AG10803 (cell line): ENCODE measurements around the gene CCL13.

Experiments
- DNase-seq: peaks from one replicate; pipeline ENCODE4 v3.0.0; 2010; ENCODE audit warnings: low read depth
- H3K4me3 ChIP-seq: 2 replicates; pipeline ENCODE4 v1.5.1; 2011; ENCODE audit warnings: mild to moderate bottlenecking, low read length, control low read depth
- TF ChIP-seq, protein P1 (sequence below): conservative IDR thresholded peaks from 2 replicates; pipeline ENCODE4 v1.5.1; 2011; ENCODE audit warnings: mild to moderate bottlenecking, low read length, control low read depth, inconsistent platforms

The CCL13 gene

DNA sequence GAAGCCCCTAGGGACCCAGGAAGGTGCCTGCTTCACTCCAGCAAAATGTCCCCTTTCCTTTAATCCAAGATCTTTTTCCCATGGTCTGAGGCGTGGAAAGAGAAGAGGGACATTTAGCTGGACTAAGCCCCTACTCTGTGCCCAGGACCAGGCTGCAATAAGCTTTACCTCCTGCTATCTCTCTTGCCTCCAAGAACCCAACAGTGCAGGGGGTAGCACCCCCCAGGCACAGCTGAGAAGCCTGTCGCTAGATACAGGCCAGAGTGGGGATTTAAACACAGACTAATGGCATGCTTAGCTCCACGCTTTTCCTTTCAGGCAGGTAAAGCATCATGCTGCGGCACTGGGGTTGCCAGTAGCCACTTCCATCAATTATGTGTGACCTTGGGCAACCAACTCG, 31.3 kb downstream of the CCL13 start:
- H3K4me3 ChIP-seq: no peak overlapping the region
- TF ChIP-seq, protein P1, sequence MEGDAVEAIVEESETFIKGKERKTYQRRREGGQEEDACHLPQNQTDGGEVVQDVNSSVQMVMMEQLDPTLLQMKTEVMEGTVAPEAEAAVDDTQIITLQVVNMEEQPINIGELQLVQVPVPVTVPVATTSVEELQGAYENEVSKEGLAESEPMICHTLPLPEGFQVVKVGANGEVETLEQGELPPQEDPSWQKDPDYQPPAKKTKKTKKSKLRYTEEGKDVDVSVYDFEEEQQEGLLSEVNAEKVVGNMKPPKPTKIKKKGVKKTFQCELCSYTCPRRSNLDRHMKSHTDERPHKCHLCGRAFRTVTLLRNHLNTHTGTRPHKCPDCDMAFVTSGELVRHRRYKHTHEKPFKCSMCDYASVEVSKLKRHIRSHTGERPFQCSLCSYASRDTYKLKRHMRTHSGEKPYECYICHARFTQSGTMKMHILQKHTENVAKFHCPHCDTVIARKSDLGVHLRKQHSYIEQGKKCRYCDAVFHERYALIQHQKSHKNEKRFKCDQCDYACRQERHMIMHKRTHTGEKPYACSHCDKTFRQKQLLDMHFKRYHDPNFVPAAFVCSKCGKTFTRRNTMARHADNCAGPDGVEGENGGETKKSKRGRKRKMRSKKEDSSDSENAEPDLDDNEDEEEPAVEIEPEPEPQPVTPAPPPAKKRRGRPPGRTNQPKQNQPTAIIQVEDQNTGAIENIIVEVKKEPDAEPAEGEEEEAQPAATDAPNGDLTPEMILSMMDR: no peak
- no peak for DNase-seq

- no peak for DNase-seq
- TF ChIP-seq, protein P1: no peak
- H3K4me3 ChIP-seq: no peak overlapping the region
These were observed 33.0 kb downstream of the CCL13 start for GRCh38 chr17:34389126-34389750.

DNA sequence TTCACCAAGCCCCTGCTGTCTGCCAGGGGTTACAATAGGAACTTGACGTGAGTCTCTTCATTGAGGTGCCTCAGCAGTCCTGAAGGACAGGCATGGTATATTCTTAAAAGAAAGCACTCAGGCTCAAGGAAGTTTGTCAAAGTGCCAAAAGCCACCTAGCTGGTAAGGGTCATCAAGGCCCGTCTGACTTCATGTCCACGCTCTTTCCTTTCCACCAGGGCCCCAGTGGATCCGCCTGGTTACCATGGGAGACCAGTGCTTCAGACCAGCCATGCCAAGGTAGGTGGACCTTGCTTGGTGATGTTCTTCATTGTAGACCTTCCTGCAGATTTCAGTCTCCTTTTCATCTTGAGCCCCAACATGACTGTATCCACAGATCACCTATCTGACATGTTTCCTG, 34.4 kb downstream of the CCL13 start:
- DNase-seq: no peak
- TF ChIP-seq, protein P1: no peak
- H3K4me3 ChIP-seq: no peak overlapping the region

- TF ChIP-seq, protein P1: no peak
- no peak for DNase-seq
- no peak overlapping the region for H3K4me3 ChIP-seq
These were observed 35.0 kb downstream of the CCL13 start for GRCh38 chr17:34391241-34391640.

- DNase-seq: no peak
- H3K4me3 ChIP-seq: no peak overlapping the region
- TF ChIP-seq, protein P1: no peak
These were observed 37.1 kb downstream of the CCL13 start for GRCh38 chr17:34393401-34393800.

- no peak for DNase-seq
- no peak overlapping the region for H3K4me3 ChIP-seq
- TF ChIP-seq, protein P1: no peak
These were observed 41.0 kb downstream of the CCL13 start for GRCh38 chr17:34397265-34397664.

- DNase-seq: no peak
- H3K4me3 ChIP-seq: no peak overlapping the region
- TF ChIP-seq, protein P1: no peak
These were observed 42.7 kb downstream of the CCL13 start for GRCh38 chr17:34398990-34399389.
